Measurements from ENCODE around the gene CMTR1.

The CMTR1 gene

GRCh38 chr6:37490536-37491170, 57.6 kb downstream of the CMTR1 start:
- Histone ChIP-seq H3K4me3 (ENCODE audit: low read depth, low read length) (no peak overlapping the region), H3K27ac (no peak overlapping the region), H3K27me3 (replicated peaks) (no peaks in the 10 kb centered on the region), H3K36me3 (replicated peaks) (no peaks in the 10 kb centered on the region)
- DNase-seq, result no peak
- TF ChIP-seq, protein P1, sequence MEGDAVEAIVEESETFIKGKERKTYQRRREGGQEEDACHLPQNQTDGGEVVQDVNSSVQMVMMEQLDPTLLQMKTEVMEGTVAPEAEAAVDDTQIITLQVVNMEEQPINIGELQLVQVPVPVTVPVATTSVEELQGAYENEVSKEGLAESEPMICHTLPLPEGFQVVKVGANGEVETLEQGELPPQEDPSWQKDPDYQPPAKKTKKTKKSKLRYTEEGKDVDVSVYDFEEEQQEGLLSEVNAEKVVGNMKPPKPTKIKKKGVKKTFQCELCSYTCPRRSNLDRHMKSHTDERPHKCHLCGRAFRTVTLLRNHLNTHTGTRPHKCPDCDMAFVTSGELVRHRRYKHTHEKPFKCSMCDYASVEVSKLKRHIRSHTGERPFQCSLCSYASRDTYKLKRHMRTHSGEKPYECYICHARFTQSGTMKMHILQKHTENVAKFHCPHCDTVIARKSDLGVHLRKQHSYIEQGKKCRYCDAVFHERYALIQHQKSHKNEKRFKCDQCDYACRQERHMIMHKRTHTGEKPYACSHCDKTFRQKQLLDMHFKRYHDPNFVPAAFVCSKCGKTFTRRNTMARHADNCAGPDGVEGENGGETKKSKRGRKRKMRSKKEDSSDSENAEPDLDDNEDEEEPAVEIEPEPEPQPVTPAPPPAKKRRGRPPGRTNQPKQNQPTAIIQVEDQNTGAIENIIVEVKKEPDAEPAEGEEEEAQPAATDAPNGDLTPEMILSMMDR (IDR thresholded peaks at IDR 0.05; ENCODE audit: low read depth, low read length, missing control alignments), result no peak
- in situ Hi-C loops (cut with HindIII; ENCODE audit: low pct_ligation_motif_present, low sequenced_read_pairs), result no loop called here

DNA sequence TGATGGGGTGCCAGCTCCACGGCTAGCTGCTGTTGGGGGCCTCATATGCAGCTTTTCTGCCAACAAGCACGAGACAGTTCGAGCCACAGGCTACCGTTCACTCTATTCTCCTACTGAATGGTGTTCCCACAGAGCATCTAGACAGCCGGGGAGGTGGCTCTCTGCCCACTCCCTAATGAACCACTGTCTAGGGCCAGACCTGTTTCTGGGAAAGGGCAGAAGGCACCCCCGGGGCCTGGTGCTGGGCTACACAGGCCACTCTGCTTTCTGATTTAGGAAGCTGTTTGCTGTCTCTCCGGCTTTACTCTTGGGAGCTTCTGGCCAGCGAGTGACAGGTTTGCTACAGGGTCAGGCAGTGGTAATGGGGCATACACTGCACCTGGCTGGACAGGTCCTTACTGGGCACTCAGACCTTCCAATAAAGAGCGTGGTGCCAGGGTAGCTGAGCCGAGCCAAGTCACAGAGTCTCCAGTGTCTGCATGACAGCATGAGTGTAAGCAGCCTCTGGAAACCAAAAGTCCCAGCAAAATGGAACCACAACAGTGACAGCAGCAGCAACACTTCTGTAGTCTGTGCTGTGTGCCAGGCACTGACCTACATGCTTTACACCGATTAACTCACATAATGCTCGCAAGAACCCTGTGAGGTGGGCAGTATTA, 58.3 kb downstream of the CMTR1 start:
- no peak overlapping the region for H3K27ac ChIP-seq
- in situ Hi-C loops (cut with HindIII; ENCODE audit: low pct_ligation_motif_present, low sequenced_read_pairs), result no loop called here
- H3K4me3 ChIP-seq (ENCODE audit: low read depth, low read length), result no peak overlapping the region
- TF ChIP-seq, protein P1 (IDR thresholded peaks at IDR 0.05; ENCODE audit: low read depth, low read length, missing control alignments), result no peak
- no peaks in the 10 kb centered on the region for H3K27me3 ChIP-seq (replicated peaks)
- no peaks in the 10 kb centered on the region for H3K36me3 ChIP-seq (replicated peaks)
- DNase-seq, result no peak

DNA sequence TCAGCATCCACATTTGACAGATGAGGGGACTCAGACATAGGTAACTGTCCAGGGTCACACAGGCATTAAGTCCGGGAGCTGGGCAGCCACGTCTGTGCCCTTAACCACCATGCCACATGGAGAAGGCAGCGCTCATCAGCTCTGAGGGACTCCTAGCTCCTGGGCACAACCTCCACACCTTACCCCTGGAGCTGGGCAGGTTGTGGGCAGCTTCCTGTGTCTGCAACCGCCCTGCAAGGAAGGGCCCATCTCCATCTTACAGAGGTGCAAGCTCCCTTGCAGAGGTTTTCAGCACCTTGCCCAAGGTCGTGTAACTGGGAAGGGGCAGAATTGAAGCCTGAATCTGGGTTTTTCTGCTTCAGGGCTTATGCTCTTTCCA, 58.8 kb downstream of the CMTR1 start:
- no peak overlapping the region for H3K27ac ChIP-seq
- H3K27me3 ChIP-seq (replicated peaks), result no peaks in the 10 kb centered on the region
- in situ Hi-C loops (cut with HindIII; ENCODE audit: low pct_ligation_motif_present, low sequenced_read_pairs), result no loop called here
- DNase-seq, result no peak
- H3K4me3 ChIP-seq (ENCODE audit: low read depth, low read length), result no peak overlapping the region
- TF ChIP-seq, protein P1 (IDR thresholded peaks at IDR 0.05; ENCODE audit: low read depth, low read length, missing control alignments), result no peak
- H3K36me3 ChIP-seq (replicated peaks), result no peaks in the 10 kb centered on the region

GRCh38 chr6:37492236-37492972, 59.4 kb downstream of the CMTR1 start:
- no peak overlapping the region for H3K27ac ChIP-seq
- H3K27me3 ChIP-seq (replicated peaks), result no peaks in the 10 kb centered on the region
- no peak overlapping the region for H3K4me3 ChIP-seq (ENCODE audit: low read depth, low read length)
- no peaks in the 10 kb centered on the region for H3K36me3 ChIP-seq (replicated peaks)
- TF ChIP-seq, protein P1 (IDR thresholded peaks at IDR 0.05; ENCODE audit: low read depth, low read length, missing control alignments), result no peak
- in situ Hi-C loops (cut with HindIII; ENCODE audit: low pct_ligation_motif_present, low sequenced_read_pairs), result no loop called here
- no peak for DNase-seq

DNA sequence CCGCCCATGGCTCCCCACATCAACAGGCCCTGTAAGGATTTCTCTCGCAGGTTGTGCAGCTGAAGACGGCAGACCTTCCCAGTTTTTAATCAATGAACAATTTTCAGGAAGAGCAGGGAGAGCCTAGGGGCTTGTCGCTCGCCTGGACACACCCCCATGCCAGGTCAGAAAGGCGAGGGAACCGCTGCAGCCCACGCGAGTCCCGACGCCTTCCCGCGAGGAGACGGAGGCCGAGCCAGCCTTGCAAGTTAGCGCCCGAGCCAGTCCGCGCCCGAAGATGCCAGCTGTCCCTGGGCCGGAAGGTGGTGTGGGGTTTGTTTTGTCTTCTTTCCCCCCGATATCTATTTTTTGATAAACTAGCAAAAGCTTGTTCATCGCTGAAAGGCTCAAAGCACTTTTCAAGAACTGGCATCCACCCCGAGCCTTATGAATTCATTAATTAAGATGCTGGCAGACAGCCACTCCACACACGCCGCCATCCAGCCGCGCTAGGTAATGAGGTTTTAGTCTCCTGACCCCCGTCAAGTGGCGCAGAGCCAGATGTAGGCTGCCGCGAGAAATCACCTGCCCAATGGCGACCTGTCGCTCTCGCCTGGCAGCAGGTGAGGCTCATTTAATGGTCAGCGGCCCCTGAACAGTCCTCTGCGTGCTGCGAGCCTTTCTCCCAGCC, 60.1 kb downstream of the CMTR1 start:
- in situ Hi-C loops (cut with HindIII; ENCODE audit: low pct_ligation_motif_present, low sequenced_read_pairs), result no loop called here
- no peaks in the 10 kb centered on the region for H3K36me3 ChIP-seq (replicated peaks)
- TF ChIP-seq, protein P1 (IDR thresholded peaks at IDR 0.05; ENCODE audit: low read depth, low read length, missing control alignments), result no peak
- no peak for DNase-seq
- no peak overlapping the region for H3K4me3 ChIP-seq (ENCODE audit: low read depth, low read length)
- H3K27me3 ChIP-seq (replicated peaks), result no peaks in the 10 kb centered on the region
- no peak overlapping the region for H3K27ac ChIP-seq
